GM13976 (cell line): ENCODE results near the gene FICD.

Experiments
- DNase-seq: peaks from one replicate; pipeline ENCODE4 v3.0.0; 2012; ENCODE audit warnings: low spot score
- CTCF ChIP-seq: IDR thresholded peaks from 2 replicates; pipeline ENCODE4 v1.5.1; 2012; ENCODE audit warnings: borderline replicate concordance, mild to moderate bottlenecking; ENCODE audit not compliant: insufficient read depth; ENCODE audit errors: extremely low read depth, missing control alignments, control extremely low read depth
- in situ Hi-C: fragments of 300-500 bp; cut with MboI; formaldehyde crosslinking; loops from one replicate; pipeline ENCODE4 v1.12.0; 2022; ENCODE audit warnings: low sequenced_read_pairs, mixed read lengths, inconsistent platforms; ENCODE audit not compliant: unreplicated experiment

The FICD gene

GRCh38 chr12:108565976-108566375, 50.9 kb downstream of the FICD start:
- no peak for TF ChIP-seq CTCF
- in situ Hi-C loops: loop anchor here (5.0 to 25.0 kb wide), 3 partner anchors 51 to 521 kb away; partner anchors contain the start of genes ALKBH2 and UNG
- no peak for DNase-seq

GRCh38 chr12:108566452-108566851, 51.4 kb downstream of the FICD start:
- in situ Hi-C loops: loop anchor here (5.0 to 25.0 kb wide), 3 partner anchors 51 to 521 kb away; partner anchors contain the start of genes ALKBH2 and UNG
- no peak for TF ChIP-seq CTCF
- no peak for DNase-seq

- TF ChIP-seq CTCF: no peak
- in situ Hi-C loops: loop anchor here (5.0 to 25.0 kb wide), 3 partner anchors 50 to 520 kb away; partner anchors contain the start of genes ALKBH2 and UNG
- no peak for DNase-seq
These were observed 52.6 kb downstream of the FICD start for GRCh38 chr12:108567406-108568337.

- DNase-seq: peak; percentile 77
- in situ Hi-C loops: loop anchor here (5.0 to 25.0 kb wide), 3 partner anchors 49 to 519 kb away; partner anchors contain the start of genes ALKBH2 and UNG
- TF ChIP-seq CTCF: no peak
These were observed 53.5 kb downstream of the FICD start for GRCh38 chr12:108568338-108569154.
